ENCODE measurements around the gene GALNT18.

DNA sequence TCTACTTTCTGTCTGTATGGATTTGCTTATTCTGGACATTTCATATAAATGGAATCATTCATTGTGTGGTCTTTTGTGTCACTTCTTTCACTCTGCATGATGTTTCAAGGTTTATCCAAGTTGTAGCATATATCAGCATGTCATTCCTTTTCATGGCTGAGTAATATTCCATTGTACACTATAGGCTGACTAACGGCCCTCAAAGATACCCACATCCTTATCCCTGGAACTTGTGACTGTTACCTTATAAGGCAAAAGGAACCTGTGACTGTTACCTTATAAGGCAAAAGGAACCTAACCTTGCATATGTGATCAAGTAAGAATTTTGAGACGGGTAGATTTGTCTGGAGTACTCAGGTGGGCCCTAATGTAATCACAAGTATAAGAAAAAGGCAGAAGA is 380.5 kb downstream of the GALNT18 start:
- TF ChIP-seq ZNF266 (tag by site-specific recombination; IDR thresholded peaks at IDR 0.05; ENCODE audit: low read depth) (no peak), ZBTB8A (tag by site-specific recombination; IDR thresholded peaks at IDR 0.05) (no peak), CTCF (tag by site-specific recombination; IDR thresholded peaks at IDR 0.05) (no peak), ZNF830 (tag by site-specific recombination; IDR thresholded peaks at IDR 0.05; ENCODE audit: low read depth) (no peak), ZNF394 (tag by site-specific recombination; IDR thresholded peaks at IDR 0.05; ENCODE audit: borderline replicate concordance) (no peak), ZBTB44 (tag by site-specific recombination; IDR thresholded peaks at IDR 0.05) (no peak), ZBTB7A (tag by site-specific recombination; IDR thresholded peaks at IDR 0.05; ENCODE audit: low read depth) (no peak), ZBTB11 (tag by site-specific recombination; conservative IDR thresholded peaks at IDR 0.05; ENCODE audit: low read depth) (no peak)
